Activated B cell treated with CpG ODN at 0.5 μM for 24 hours (primary cell): ENCODE measurements around the gene DLG2. TPM values are rescaled to one million over a fixed set of nuclear protein-coding genes. Genes with fewer than 3 reads are reported as not detected.
"Not testable (repeated sequence)": the region's sequence is repeated elsewhere in the genome, so short reads cannot be mapped to it uniquely, and the experiment has no call there.

Experiments
- ATAC-seq: fragments of 200-7000 bp; cut with Tn5 transposase; one replicate; pipeline ENCODE4 v1.10.0; 2021; ENCODE audit warnings: low read depth, mild to moderate bottlenecking, moderate library complexity
- CTCF ChIA-PET: fragments of 350-600 bp; sonication (Branson Sonifier 250); formaldehyde crosslinking; loops from one replicate; lab custom pipeline; 2021; ENCODE audit warnings: antibody characterized with exemption; lab: Charles Lee
- POLR2A ChIA-PET: fragments of 350-600 bp; sonication (Branson Sonifier 250); formaldehyde crosslinking; loops from one replicate; lab custom pipeline; 2021; ENCODE audit warnings: antibody characterized with exemption; lab: Charles Lee
- DNase-seq: peaks from one replicate; pipeline ENCODE4 v3.0.0; 2022
- H3K27ac Mint-ChIP-seq: one replicate; pipeline ENCODE4 v1.8.0; 2020; ENCODE audit warnings: mixed read lengths
- H3K27me3 Mint-ChIP-seq: one replicate; pipeline ENCODE4 v1.8.0; 2021; ENCODE audit warnings: mixed read lengths
- H3K36me3 Mint-ChIP-seq: one replicate; pipeline ENCODE4 v1.8.0; 2021; ENCODE audit warnings: low read depth, mixed read lengths
- H3K4me1 Mint-ChIP-seq: one replicate; pipeline ENCODE4 v1.8.0; 2021; ENCODE audit warnings: mixed read lengths
- H3K4me3 Mint-ChIP-seq: one replicate; pipeline ENCODE4 v1.8.0; 2020; ENCODE audit warnings: mild to moderate bottlenecking, mixed read lengths
- H3K9me3 Mint-ChIP-seq: one replicate; pipeline ENCODE4 v1.8.0; 2020; ENCODE audit warnings: mixed read lengths
- intact Hi-C: fragments of 100-400 bp; cut with micrococcal nuclease; formaldehyde crosslinking; loops from one replicate; pipeline ENCODE4 v1.15.1; 2024
- total RNA-seq: library from RNA; stranded (reverse); gene quantifications from 2 replicates; pipeline ENCODE4 v1.2.3, GENCODE V29; 2022
- TF ChIP-seq, protein P1 (sequence below): fragments of 200-600 bp; IDR thresholded peaks from one replicate; pipeline ENCODE4 v1.8.0; 2022; ENCODE audit warnings: antibody characterized with exemption, mild to moderate bottlenecking

The DLG2 gene
- total RNA-seq, 1 donor from 2014 or later: 2.7 TPM

GRCh38 chr11:83425137-83425466 is 2202.0 kb downstream of the DLG2 start:
- Mint-ChIP-seq H3K36me3 (no peaks in the 10 kb centered on the region), H3K4me3 (no peak overlapping the region), H3K27me3 (peaks cover 2% of the 10 kb centered on the region), H3K4me1 (no peaks in the 10 kb centered on the region), H3K27ac (no peak overlapping the region), H3K9me3 (peaks cover 8% of the 10 kb centered on the region)
- TF ChIP-seq, protein P1, sequence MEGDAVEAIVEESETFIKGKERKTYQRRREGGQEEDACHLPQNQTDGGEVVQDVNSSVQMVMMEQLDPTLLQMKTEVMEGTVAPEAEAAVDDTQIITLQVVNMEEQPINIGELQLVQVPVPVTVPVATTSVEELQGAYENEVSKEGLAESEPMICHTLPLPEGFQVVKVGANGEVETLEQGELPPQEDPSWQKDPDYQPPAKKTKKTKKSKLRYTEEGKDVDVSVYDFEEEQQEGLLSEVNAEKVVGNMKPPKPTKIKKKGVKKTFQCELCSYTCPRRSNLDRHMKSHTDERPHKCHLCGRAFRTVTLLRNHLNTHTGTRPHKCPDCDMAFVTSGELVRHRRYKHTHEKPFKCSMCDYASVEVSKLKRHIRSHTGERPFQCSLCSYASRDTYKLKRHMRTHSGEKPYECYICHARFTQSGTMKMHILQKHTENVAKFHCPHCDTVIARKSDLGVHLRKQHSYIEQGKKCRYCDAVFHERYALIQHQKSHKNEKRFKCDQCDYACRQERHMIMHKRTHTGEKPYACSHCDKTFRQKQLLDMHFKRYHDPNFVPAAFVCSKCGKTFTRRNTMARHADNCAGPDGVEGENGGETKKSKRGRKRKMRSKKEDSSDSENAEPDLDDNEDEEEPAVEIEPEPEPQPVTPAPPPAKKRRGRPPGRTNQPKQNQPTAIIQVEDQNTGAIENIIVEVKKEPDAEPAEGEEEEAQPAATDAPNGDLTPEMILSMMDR: no peak
- ChIA-PET CTCF (no interaction called here), POLR2A (no interaction called here)
- no peak for ATAC-seq
- no peak for DNase-seq
- intact Hi-C loops: no loop called here

GRCh38 chr11:83424376-83425136 is 2202.6 kb downstream of the DLG2 start:
- no peak overlapping the region for H3K4me3 Mint-ChIP-seq

GRCh38 chr11:83422641-83423040 is 2204.5 kb downstream of the DLG2 start:
- CTCF ChIA-PET, ATAC-seq, H3K4me3 Mint-ChIP-seq, H3K27ac Mint-ChIP-seq, DNase-seq, H3K36me3 Mint-ChIP-seq, intact Hi-C loops, H3K27me3 Mint-ChIP-seq, POLR2A ChIA-PET, H3K4me1 Mint-ChIP-seq, H3K9me3 Mint-ChIP-seq: not testable (repeated sequence)

More at GRCh38 chr11:83424376-83425136, 2202.6 kb downstream of the DLG2 start:
- CTCF ChIA-PET: no interaction called here
- Mint-ChIP-seq H3K27ac (no peak overlapping the region), H3K9me3 (peaks cover 8% of the 10 kb centered on the region), H3K27me3 (peaks cover 2% of the 10 kb centered on the region), H3K4me1 (no peaks in the 10 kb centered on the region), H3K36me3 (no peaks in the 10 kb centered on the region)
- POLR2A ChIA-PET: no interaction called here
- TF ChIP-seq, protein P1: no peak
- intact Hi-C loops: no loop called here
- ATAC-seq (no peak), DNase-seq (no peak)

GRCh38 chr11:83410605-83411565 is 2216.3 kb downstream of the DLG2 start:
- H3K27me3 Mint-ChIP-seq: no peaks in the 10 kb centered on the region
- ATAC-seq (no peak), DNase-seq (no peak)
- CTCF ChIA-PET: no interaction called here
- no peaks in the 10 kb centered on the region for H3K36me3 Mint-ChIP-seq
- intact Hi-C loops: no loop called here
- H3K4me3 Mint-ChIP-seq: no peak overlapping the region
- POLR2A ChIA-PET: interaction anchor here (0.6 kb wide), 1 partner anchor 947 kb away, joined by 4 read pairs; no protein-coding TSS in a partner anchor
- no peak overlapping the region for H3K27ac Mint-ChIP-seq
- TF ChIP-seq, protein P1: no peak
- H3K9me3 Mint-ChIP-seq: peaks cover 3% of the 10 kb centered on the region
- no peaks in the 10 kb centered on the region for H3K4me1 Mint-ChIP-seq

- CTCF ChIA-PET: no interaction called here
- no peak for ATAC-seq
- no peak for DNase-seq
- intact Hi-C loops: no loop called here
- H3K27me3 Mint-ChIP-seq: no peaks in the 10 kb centered on the region
- no peak overlapping the region for H3K27ac Mint-ChIP-seq
- no peaks in the 10 kb centered on the region for H3K36me3 Mint-ChIP-seq
- no peak overlapping the region for H3K4me3 Mint-ChIP-seq
- TF ChIP-seq, protein P1: no peak
- peaks cover 1% of the 10 kb centered on the region for H3K9me3 Mint-ChIP-seq
- H3K4me1 Mint-ChIP-seq: no peaks in the 10 kb centered on the region
- POLR2A ChIA-PET: no interaction called here
Observed at GRCh38 chr11:83409891-83410290, 2217.3 kb downstream of the DLG2 start.
